ENCODE results near the gene HABP4.
"Not testable (repeated sequence)": the region's sequence is repeated elsewhere in the genome, so short reads cannot be mapped to it uniquely, and the experiment has no call there.

Gene HABP4

GRCh38 chr9:96500696-96501632, 51.0 kb downstream of the HABP4 start:
- no peak for DNase-seq

DNA sequence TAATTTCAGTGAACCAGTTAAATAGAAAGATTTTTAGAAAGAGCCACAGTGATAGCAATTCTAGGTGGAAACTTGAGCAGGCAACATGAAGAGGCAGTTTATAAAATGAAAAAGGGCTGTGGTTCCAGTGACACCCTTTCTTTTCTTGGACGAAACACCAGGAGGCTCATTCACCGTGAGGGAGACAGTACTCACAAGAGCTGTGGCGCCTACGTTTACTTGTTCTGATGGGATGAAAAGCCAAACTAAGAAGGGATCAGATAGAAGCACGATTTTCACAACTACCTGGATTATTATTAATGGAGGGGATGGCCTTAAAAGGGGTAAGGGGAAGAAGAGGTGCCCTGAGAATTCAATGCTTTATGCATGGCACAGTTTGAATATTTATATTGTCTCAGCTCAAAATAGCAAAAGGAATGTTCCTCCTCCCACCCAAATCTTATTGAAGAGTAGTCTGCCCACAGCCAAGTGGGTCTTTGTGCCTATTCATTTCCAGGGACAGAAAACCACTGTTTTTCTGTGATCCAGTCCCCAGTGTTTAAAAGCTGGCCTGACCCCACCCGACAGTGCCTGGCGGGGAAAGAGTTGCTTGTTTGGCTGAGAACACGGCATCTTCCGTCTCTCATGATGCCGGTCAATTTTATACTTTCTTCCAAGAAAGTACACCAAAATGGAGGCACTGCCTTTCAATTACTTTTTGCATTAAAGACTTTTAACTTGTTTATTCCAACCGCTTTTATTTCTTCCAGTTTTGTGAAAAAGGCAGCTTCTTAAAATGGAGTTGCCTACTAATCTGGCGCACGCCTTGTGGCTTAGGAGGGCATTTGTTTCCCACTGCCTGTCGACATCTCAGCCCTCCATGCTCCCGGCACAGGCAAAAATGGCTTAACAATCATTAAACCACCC, 51.9 kb downstream of the HABP4 start:
- DNase-seq: no peak

DNA sequence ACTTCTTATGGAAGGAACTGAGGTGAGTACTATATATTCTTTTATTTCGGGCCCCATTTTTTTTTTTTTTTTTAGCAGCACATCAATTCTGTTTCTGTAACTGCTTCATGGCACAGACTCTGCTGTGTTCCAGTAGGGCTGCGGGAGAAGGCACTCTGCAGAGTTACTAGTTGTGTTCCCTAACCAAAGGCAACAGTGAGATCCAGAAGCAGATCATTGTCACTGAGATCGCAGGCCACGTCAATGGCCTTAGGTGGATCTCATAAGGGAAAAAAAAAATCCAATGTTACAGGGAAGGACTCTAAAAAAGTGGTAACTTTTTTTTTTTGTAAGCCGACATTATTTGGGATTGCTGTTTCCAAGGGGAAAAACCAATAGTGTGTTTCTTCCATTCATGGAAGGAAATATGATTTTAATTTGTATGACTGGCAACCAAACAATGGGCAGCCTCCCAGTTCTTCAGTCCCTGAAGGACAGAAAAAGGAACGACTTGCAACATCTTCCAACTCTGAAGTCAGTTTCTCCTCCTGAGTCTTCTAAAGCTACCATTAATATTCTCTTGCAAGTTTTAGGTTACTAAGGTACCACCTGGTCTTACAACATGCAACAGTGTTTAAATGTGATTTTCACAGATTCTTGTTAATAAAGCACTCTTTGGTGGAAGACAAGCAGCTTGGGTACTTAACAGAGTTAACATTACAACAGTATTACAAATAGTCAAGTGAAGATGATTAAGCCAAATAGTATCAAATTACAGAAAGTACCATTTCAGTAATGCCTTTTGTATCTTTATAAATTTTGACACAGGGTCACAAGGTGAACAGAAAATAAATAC, 52.8 kb downstream of the HABP4 start:
- DNase-seq: no peak

DNA sequence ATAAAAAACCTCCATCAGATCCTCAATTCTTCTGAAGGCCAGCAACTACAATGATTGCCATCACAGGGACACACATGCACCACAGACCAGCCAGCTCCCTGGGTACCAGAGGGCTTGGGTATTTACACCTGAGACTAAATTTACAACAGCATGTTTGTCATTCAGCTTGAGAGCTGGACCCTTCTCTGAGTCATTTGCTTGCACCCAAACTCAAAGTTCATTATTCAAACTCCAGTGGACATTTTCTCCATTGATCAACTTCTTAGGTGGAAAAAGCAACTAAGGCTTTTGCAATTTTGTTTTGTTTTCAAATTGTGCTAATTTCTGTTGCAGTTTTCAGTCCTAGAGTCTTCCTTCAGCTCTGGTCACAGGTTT, 53.4 kb downstream of the HABP4 start:
- not testable (repeated sequence) for DNase-seq

DNA sequence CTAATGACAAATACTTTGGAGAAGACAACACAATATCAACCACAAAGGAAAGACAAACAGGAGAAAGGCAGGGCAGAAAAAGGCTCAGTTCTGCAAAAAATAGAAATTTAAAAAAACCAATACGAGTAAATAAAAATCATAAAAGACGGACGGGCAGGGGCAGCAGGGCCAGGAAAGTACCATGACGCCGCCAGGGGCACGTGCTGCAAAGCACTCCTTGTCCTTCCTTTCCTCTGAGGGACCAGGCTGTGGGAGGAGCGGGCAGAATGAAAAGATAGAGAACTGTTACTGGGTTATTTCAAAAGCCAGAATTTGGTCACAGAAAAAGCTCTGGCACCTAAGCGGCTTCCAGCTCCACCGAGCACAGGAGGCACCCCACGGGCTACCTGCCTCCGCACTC, 53.9 kb downstream of the HABP4 start:
- DNase-seq: no peak

GRCh38 chr9:96505316-96505991, 55.5 kb downstream of the HABP4 start:
- no peak for DNase-seq

GRCh38 chr9:96508227-96508940, 58.4 kb downstream of the HABP4 start:
- no peak for DNase-seq

DNA sequence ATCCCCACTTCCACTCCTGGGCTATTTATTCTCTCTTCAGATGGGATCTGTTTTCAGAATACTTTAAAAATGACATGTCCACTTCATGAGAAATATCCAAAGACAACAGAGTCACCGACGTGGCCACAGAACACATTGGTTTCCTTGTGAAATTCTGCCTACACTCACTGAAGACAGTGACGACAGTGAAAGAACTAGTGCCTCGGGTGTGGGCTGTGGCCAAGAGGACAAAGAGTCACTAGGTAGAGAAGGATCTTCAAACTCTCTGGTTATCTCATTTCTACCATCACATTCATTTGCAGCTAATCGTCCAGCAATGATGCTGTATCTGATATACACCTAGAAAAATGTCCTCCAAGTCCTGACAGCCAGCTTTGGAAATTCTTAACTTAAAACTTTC, 59.1 kb downstream of the HABP4 start:
- no peak for DNase-seq

DNA sequence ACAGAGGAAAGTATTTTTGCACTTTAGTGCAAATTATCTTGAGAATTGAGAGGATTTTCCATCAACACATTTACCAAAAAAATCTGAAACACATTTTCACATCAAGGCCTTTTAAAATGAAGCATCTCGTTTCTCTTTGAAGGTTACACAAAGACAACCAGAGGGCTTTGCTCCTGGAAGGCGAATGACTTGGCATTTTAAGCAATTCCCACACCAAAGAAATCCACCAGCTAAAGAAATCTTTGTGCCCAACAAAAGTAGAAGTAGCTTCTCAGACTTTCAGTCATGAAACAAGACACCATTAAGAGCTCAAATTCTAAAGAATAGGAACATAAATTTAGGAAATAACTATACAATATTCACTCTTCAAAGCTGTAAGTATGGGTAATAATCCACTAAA, 59.9 kb downstream of the HABP4 start:
- no peak for DNase-seq

GRCh38 chr9:96510258-96510657, 60.3 kb downstream of the HABP4 start:
- no peak for DNase-seq

GRCh38 chr9:96512240-96512639, 62.3 kb downstream of the HABP4 start:
- no peak for DNase-seq

DNA sequence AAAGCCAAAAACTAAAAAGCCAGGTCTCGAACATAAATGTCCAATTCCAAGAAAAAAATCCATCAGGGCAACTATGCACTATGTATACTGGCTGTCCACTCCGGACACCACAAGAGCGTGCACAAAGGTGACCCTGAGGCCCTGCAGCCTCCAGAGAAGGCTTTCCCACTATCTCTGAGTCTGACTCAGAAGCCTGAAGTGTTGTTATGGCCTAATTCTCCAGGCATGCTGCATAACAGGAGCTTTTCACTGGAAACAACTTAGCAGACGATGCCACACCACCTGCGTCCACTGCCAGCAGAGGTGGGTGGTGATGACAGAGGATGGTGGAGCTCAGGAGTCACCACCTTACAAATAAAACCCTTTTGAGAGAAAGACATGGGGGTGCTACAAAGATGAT, 63.7 kb downstream of the HABP4 start:
- DNase-seq: no peak

DNA sequence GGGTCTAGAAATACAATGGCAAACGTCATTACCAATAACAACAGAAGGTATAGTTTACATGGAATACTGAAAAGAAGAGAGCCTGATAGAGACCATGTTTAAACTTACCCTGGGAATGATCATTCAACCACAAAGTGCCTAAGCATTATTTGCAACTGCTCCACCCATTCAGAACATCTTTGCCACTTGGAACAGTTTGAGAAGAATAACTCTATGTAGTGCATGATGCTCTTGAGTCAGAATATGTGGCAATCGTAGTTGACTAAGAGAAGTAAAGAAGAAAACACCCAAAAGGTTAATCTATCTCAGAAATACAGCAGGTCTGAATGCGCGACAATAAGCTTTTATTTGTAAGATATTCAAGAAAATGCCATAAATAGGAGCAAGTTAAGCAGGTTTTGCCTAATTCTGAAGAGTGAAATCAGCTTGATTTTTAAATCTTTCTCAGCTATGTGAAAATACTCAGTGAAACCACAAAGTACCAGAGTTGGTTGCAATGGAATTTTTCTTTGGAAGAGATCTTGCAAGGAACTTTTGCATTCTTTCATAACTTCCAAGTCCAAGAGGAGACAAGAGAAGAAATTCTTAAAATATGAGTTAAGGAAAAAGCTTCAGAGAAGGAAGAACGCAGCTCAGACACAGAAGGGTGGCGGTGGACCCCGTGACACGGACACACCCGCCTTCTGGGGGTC, 64.3 kb downstream of the HABP4 start:
- DNase-seq: no peak

DNA sequence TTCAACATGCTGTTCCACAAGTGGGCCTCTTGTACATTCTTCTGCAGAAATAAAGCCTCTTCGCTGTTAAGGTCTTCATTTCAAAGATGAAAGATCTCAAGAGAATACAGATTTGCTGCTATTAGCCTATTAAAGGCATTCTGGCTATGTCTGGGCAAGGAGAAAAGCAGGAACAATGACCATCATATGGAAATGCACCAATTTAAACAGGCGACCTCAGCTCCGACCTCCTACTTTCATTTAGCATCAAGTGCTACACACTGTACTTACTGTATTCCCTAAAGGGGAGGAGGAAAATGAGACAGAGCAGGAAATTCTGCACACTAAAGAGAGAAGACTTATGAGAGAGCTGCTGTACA, 64.8 kb downstream of the HABP4 start:
- no peak for DNase-seq

DNA sequence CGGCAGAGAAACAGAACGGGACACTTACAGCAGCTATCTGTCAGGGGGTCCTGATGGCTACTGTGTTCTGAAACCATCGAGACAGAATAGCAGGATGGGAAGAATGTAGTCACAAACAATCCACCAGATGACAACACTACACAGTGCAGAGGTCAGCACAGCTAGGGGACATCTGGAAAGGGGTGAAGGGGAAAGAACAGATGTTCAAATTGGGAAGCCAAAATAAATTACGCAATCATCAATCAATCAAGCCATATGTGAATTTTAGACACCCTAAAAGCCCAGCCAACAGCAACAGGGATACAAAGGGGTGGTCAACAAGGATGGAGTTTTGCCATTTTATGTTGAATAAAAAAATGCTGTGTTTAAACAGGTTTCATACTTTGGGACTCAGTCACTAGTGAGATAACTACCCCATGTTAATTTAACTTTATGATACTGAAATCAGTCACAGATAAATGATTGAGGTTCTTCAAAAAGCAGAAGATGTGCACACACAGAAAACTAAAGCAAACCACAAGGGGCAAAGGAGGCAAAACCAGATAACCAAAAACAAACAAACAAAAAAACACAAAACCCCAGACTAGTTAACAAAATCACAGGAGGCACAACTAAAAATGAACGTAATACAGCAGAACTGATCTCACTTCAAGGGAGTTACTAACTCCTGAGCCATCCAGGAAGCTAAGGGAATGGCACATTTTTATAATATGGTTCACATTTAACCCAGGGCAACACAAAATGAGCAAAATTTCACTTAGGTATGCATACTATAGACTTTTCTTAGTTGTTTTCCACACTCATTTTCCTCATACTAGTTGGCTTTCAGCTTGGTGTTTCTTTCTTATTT, 65.9 kb downstream of the HABP4 start:
- DNase-seq: no peak

DNA sequence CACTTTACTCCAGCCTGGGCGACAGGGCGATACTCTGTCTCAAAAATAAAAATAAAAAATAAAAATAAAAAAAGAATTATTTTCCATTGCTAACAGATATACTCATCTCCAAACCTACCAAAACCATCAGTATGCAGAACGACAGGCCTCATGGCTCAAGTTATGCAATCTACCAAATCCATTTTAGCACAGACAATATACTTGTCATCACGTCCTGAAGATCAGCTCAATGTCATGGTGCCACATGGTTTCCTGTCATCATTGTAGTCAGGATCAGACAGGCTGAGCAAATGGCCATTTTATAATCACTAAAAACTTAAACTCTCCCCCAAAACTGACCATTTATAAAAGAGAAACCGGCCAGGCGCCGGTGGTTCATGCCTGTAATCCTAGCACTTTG, 69.1 kb downstream of the HABP4 start:
- DNase-seq: no peak

GRCh38 chr9:96519787-96520186, 69.8 kb downstream of the HABP4 start:
- no peak for DNase-seq

- DNase-seq: no peak
These were observed 72.4 kb downstream of the HABP4 start for GRCh38 chr9:96522366-96522765.

- no peak for DNase-seq
These were observed 73.4 kb downstream of the HABP4 start for GRCh38 chr9:96523374-96523773.

DNA sequence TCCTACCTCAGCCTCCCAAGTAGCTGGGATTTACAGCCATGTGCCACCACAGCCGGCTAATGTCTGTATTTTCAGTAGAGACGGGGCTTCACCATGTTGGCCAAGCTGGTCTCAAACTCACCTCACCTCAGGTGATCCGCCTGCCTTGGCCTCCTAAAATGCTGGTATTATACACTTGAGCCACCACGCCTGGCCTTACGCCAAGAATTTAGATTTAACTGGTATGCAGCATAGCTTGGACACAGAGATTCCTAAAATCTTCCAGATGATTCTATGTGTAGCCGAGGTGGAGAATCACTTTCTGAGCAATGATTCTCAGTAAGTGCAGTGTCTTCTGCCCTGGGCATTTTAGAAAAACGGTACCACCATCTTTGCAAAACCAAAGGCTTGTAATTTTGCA, 74.1 kb downstream of the HABP4 start:
- DNase-seq: no peak
